IPS-20b (cell line): ENCODE results near the gene FAM111B.

Experiments used
- H3K27ac ChIP-seq: one replicate; pipeline ENCODE4 v1.5.1; 2013; ENCODE audit warnings: low read length
- H3K27me3 ChIP-seq: 2 replicates; pipeline ENCODE4 v1.6.1; 2013; ENCODE audit warnings: mild to moderate bottlenecking, low read length, inconsistent platforms; ENCODE audit not compliant: insufficient read depth
- H3K36me3 ChIP-seq: 2 replicates; pipeline ENCODE4 v1.6.1; 2013; ENCODE audit warnings: low read depth, mild to moderate bottlenecking, inconsistent platforms, low read length, moderate library complexity; ENCODE audit not compliant: insufficient read depth
- H3K4me1 ChIP-seq: 2 replicates; pipeline ENCODE4 v1.6.1; 2013; ENCODE audit warnings: mild to moderate bottlenecking, control low read depth, inconsistent platforms, low read length, moderate library complexity; ENCODE audit not compliant: insufficient read depth
- H3K4me3 ChIP-seq: 2 replicates; pipeline ENCODE4 v1.5.1; 2013; ENCODE audit warnings: mild to moderate bottlenecking, low read length, inconsistent platforms
- H3K9ac ChIP-seq: 2 replicates; pipeline ENCODE4 v1.6.1; 2013; ENCODE audit warnings: low read depth, mild to moderate bottlenecking, inconsistent platforms, low read length, moderate library complexity
- H3K9me3 ChIP-seq: 2 replicates; pipeline ENCODE4 v1.6.1; 2013; ENCODE audit warnings: mild to moderate bottlenecking, low read depth, low read length, inconsistent platforms; ENCODE audit not compliant: insufficient read depth

FAM111B gene

GRCh38 chr11:59172345-59173079, 65.5 kb downstream of the FAM111B start:
- Histone ChIP-seq H3K9me3 (no peaks in the 10 kb centered on the region), H3K27me3 (peaks cover 6% of the 10 kb centered on the region; the same call in 1 of the 2 replicates), H3K9ac (peak overlapping the region; percentile 96; the same call in 1 of the 2 replicates), H3K36me3 (peaks cover 6% of the 10 kb centered on the region; the same call in 1 of the 2 replicates), H3K4me1 (peaks cover 12% of the 10 kb centered on the region; the same call in 1 of the 2 replicates), H3K4me3 (peak overlapping the region; percentile 92), H3K27ac (no peak overlapping the region)

- Histone ChIP-seq H3K4me1 (peaks cover 12% of the 10 kb centered on the region; the same call in 1 of the 2 replicates), H3K9me3 (no peaks in the 10 kb centered on the region), H3K27me3 (peaks cover 6% of the 10 kb centered on the region; the same call in 1 of the 2 replicates), H3K27ac (no peak overlapping the region), H3K4me3 (peak overlapping the region; percentile 92), H3K36me3 (peaks cover 6% of the 10 kb centered on the region; the same call in 1 of the 2 replicates), H3K9ac (peak overlapping the region; percentile 74)
Measured at GRCh38 chr11:59173080-59173963, 66.3 kb downstream of the FAM111B start.

- no peak overlapping the region for H3K27ac ChIP-seq
- peak overlapping the region; percentile 92 for H3K4me3 ChIP-seq
- peaks cover under 1% of the 10 kb centered on the region; the same call in 1 of the 2 replicates for H3K9me3 ChIP-seq
- peak overlapping the region; percentile 74; the same call in 1 of the 2 replicates for H3K9ac ChIP-seq
- H3K36me3 ChIP-seq = peaks cover 6% of the 10 kb centered on the region; the same call in 1 of the 2 replicates
- peaks cover 6% of the 10 kb centered on the region; the same call in 1 of the 2 replicates for H3K27me3 ChIP-seq
- peaks cover 12% of the 10 kb centered on the region; the same call in 1 of the 2 replicates for H3K4me1 ChIP-seq
Measured at GRCh38 chr11:59173964-59174663, 67.1 kb downstream of the FAM111B start.

- peaks cover 12% of the 10 kb centered on the region; the same call in 1 of the 2 replicates for H3K4me1 ChIP-seq
- H3K27ac ChIP-seq = no peak overlapping the region
- H3K9ac ChIP-seq = no peak overlapping the region
- H3K36me3 ChIP-seq = peaks cover 6% of the 10 kb centered on the region; the same call in 1 of the 2 replicates
- H3K27me3 ChIP-seq = peaks cover 6% of the 10 kb centered on the region; the same call in 1 of the 2 replicates
- H3K4me3 ChIP-seq = peak overlapping the region; percentile 92; the same call in 1 of the 2 replicates
- H3K9me3 ChIP-seq = peaks cover 6% of the 10 kb centered on the region; the same call in 1 of the 2 replicates
Measured at GRCh38 chr11:59174664-59175033, 67.6 kb downstream of the FAM111B start.

GRCh38 chr11:59175091-59175501, 68.1 kb downstream of the FAM111B start:
- Histone ChIP-seq H3K9ac (no peak overlapping the region), H3K27me3 (peaks cover 6% of the 10 kb centered on the region; the same call in 1 of the 2 replicates), H3K4me3 (no peak overlapping the region), H3K4me1 (peaks cover 12% of the 10 kb centered on the region; the same call in 1 of the 2 replicates), H3K9me3 (peaks cover 6% of the 10 kb centered on the region; the same call in 1 of the 2 replicates), H3K27ac (no peak overlapping the region), H3K36me3 (peaks cover 6% of the 10 kb centered on the region; the same call in 1 of the 2 replicates)

- Histone ChIP-seq H3K9ac (no peak overlapping the region), H3K36me3 (peaks cover 6% of the 10 kb centered on the region; the same call in 1 of the 2 replicates), H3K4me1 (peaks cover 12% of the 10 kb centered on the region; the same call in 1 of the 2 replicates), H3K9me3 (peaks cover 6% of the 10 kb centered on the region; the same call in 1 of the 2 replicates), H3K4me3 (no peak overlapping the region), H3K27me3 (peaks cover 6% of the 10 kb centered on the region; the same call in 1 of the 2 replicates), H3K27ac (no peak overlapping the region)
Measured at GRCh38 chr11:59176330-59176729, 69.3 kb downstream of the FAM111B start.
